SK-N-SH (cell line): ENCODE results near the gene CCDC47.

Source experiments
- CHD2 ChIP-seq: fragments of 150-350 bp; IDR thresholded peaks from 2 replicates; pipeline ENCODE4 v1.6.1; 2018; ENCODE audit warnings: low read length; ENCODE audit not compliant: partially characterized antibody
- EP300 ChIP-seq, 2 experiments: IDR thresholded peaks; 2 replicates each; pipeline versions ENCODE4 v1.4.0 to v1.6.1; 2012; ENCODE audit warnings: borderline replicate concordance in 1 of 2, low read depth in 1 of 2, low read length in 1 of 2
- FOXM1 ChIP-seq: IDR thresholded peaks from 2 replicates; pipeline ENCODE4 v1.4.0; 2012; ENCODE audit warnings: low read depth, mild to moderate bottlenecking
- JUND ChIP-seq: IDR thresholded peaks from 2 replicates; pipeline ENCODE4 v1.4.0; 2012
- NFIC ChIP-seq: IDR thresholded peaks from 2 replicates; pipeline ENCODE4 v1.4.0; 2012; ENCODE audit warnings: borderline replicate concordance
- POLR2AphosphoS5 ChIP-seq: IDR thresholded peaks from 2 replicates; pipeline ENCODE4 v1.6.1; 2012; ENCODE audit warnings: low read depth, low read length
- TCF12 ChIP-seq: IDR thresholded peaks from 2 replicates; pipeline ENCODE4 v1.4.0; 2012
- TF ChIP-seq, protein P1 (sequence below): fragments of 200-600 bp; sonication (generic); IDR thresholded peaks from 2 replicates; pipeline ENCODE4 v1.6.1; 2017; ENCODE audit warnings: antibody characterized with exemption, mild to moderate bottlenecking, moderate library complexity
- TF ChIP-seq, protein P2 (sequence below): IDR thresholded peaks from 2 replicates; pipeline ENCODE4 v1.6.1; 2012; ENCODE audit warnings: mild to moderate bottlenecking, low read depth, low read length, moderate library complexity

DNA sequence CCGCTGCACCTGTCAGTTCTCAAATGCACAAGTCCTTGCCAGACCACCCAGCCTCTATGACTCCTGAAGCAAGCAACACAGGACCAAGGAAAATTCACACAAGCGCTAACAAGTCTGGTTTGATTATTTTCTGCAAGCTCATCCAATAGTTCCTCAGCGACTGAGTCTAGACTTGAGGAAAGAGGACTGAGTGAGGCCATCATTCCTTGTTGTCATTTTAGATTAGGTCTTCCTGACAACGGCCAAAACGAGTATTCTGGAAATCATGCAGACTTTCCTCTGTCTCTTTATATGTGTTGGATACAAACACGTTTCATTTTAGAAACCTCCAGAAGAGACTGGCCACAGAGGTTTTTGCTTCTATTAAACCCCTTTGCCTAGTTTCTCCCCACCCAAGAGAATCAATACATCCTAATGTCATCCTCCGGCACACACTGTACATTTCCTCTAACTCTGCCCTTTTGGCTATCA lies 561 bp downstream of the CCDC47 start:
- no peak for TF ChIP-seq JUND
- TF ChIP-seq, protein P1, sequence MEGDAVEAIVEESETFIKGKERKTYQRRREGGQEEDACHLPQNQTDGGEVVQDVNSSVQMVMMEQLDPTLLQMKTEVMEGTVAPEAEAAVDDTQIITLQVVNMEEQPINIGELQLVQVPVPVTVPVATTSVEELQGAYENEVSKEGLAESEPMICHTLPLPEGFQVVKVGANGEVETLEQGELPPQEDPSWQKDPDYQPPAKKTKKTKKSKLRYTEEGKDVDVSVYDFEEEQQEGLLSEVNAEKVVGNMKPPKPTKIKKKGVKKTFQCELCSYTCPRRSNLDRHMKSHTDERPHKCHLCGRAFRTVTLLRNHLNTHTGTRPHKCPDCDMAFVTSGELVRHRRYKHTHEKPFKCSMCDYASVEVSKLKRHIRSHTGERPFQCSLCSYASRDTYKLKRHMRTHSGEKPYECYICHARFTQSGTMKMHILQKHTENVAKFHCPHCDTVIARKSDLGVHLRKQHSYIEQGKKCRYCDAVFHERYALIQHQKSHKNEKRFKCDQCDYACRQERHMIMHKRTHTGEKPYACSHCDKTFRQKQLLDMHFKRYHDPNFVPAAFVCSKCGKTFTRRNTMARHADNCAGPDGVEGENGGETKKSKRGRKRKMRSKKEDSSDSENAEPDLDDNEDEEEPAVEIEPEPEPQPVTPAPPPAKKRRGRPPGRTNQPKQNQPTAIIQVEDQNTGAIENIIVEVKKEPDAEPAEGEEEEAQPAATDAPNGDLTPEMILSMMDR: no peak
- TF ChIP-seq, protein P2, sequence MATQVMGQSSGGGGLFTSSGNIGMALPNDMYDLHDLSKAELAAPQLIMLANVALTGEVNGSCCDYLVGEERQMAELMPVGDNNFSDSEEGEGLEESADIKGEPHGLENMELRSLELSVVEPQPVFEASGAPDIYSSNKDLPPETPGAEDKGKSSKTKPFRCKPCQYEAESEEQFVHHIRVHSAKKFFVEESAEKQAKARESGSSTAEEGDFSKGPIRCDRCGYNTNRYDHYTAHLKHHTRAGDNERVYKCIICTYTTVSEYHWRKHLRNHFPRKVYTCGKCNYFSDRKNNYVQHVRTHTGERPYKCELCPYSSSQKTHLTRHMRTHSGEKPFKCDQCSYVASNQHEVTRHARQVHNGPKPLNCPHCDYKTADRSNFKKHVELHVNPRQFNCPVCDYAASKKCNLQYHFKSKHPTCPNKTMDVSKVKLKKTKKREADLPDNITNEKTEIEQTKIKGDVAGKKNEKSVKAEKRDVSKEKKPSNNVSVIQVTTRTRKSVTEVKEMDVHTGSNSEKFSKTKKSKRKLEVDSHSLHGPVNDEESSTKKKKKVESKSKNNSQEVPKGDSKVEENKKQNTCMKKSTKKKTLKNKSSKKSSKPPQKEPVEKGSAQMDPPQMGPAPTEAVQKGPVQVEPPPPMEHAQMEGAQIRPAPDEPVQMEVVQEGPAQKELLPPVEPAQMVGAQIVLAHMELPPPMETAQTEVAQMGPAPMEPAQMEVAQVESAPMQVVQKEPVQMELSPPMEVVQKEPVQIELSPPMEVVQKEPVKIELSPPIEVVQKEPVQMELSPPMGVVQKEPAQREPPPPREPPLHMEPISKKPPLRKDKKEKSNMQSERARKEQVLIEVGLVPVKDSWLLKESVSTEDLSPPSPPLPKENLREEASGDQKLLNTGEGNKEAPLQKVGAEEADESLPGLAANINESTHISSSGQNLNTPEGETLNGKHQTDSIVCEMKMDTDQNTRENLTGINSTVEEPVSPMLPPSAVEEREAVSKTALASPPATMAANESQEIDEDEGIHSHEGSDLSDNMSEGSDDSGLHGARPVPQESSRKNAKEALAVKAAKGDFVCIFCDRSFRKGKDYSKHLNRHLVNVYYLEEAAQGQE: no peak
- no peak for TF ChIP-seq CHD2
- no peak for TF ChIP-seq NFIC
- no peak for TF ChIP-seq POLR2AphosphoS5
- TF ChIP-seq FOXM1: no peak
- TF ChIP-seq TCF12: no peak
- TF ChIP-seq EP300 (IDR thresholded peaks at IDR 0.05; ENCODE audit: borderline replicate concordance in 1 of 2, low read depth in 1 of 2, low read length in 1 of 2): no peak
